RWPE1 (cell line): Measurements from ENCODE around the gene NUP210L.
A peak's percentile ranks its signal among the peaks of the same experiment; 100 is the strongest.

ENCODE experiments used
- CTCF ChIA-PET: fragments of 350-600 bp; sonication (Branson Sonifier 250); formaldehyde crosslinking; extraction: SDS; loops from one replicate; lab custom pipeline; 2021; lab: Yijun Ruan, JAX
- POLR2A ChIA-PET: fragments of 400-600 bp; formaldehyde crosslinking; extraction: SDS; loops from one replicate; lab custom pipeline; 2020; ENCODE audit warnings: antibody characterized with exemption; ENCODE audit not compliant: low non-redundant PET; lab: Yijun Ruan, JAX
- DNase-seq: peaks from one replicate; pipeline ENCODE4 v3.0.0; 2012; ENCODE audit warnings: low spot score
- H3K27ac ChIP-seq: fragments of 450-650 bp; 2 replicates; pipeline ENCODE4 v1.5.1; 2017
- TF ChIP-seq, protein P1 (sequence below): fragments of 450-650 bp; conservative IDR thresholded peaks from 2 replicates; pipeline ENCODE4 v1.5.1; 2017; ENCODE audit warnings: low read depth, mild to moderate bottlenecking

Gene NUP210L

DNA sequence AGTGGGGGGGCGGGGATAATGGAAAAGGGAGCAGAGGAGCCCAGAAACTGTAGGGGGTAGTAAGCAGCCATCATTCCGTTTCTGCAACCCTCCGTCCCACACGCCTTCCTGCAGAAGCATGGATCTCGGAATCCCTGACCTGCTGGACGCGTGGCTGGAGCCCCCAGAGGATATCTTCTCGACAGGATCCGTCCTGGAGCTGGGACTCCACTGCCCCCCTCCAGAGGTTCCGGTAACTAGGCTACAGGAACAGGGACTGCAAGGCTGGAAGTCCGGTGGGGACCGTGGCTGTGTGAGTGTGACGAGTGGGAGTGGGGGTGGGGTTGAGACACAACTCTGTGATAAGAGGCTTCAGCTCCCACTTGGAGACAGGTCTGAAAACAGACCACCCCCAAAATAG lies 186.5 kb downstream of the NUP210L start:
- TF ChIP-seq, protein P1, sequence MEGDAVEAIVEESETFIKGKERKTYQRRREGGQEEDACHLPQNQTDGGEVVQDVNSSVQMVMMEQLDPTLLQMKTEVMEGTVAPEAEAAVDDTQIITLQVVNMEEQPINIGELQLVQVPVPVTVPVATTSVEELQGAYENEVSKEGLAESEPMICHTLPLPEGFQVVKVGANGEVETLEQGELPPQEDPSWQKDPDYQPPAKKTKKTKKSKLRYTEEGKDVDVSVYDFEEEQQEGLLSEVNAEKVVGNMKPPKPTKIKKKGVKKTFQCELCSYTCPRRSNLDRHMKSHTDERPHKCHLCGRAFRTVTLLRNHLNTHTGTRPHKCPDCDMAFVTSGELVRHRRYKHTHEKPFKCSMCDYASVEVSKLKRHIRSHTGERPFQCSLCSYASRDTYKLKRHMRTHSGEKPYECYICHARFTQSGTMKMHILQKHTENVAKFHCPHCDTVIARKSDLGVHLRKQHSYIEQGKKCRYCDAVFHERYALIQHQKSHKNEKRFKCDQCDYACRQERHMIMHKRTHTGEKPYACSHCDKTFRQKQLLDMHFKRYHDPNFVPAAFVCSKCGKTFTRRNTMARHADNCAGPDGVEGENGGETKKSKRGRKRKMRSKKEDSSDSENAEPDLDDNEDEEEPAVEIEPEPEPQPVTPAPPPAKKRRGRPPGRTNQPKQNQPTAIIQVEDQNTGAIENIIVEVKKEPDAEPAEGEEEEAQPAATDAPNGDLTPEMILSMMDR = no peak
- H3K27ac ChIP-seq = peak overlapping the region; percentile 98
- POLR2A ChIA-PET = interaction anchor here (2.4 kb wide), 1 partner anchor 22 kb away, joined by 8 read pairs; the partner anchor contains the start of gene RPS27
- CTCF ChIA-PET = interaction anchor here (1.1 kb wide), 1 partner anchor 18 kb away, joined by 3 read pairs; the partner anchor contains the start of gene RAB13
- no peak for DNase-seq

- CTCF ChIA-PET = interaction anchor here (1.0 to 1.1 kb wide), 2 partner anchors 8 to 18 kb away, joined by 3 to 5 read pairs; partner anchors contain the start of gene RAB13
- H3K27ac ChIP-seq = peak overlapping the region; percentile 98
- DNase-seq = no peak
- POLR2A ChIA-PET = interaction anchor here (1.4 to 2.4 kb wide), 2 partner anchors 22 kb away, joined by 6 to 8 read pairs; partner anchors contain the start of genes DENND4B and RPS27
- TF ChIP-seq, protein P1 = no peak
Measured at GRCh38 chr1:153968000-153968363, 186.9 kb downstream of the NUP210L start.

GRCh38 chr1:153967107-153967999 lies 187.5 kb downstream of the NUP210L start, which contains the start of gene CREB3L4:
Gene CREB3L4, plus strand, starts transcription at chr1:153967902. Its CDS starts 624 bp downstream, at chr1:153968526.
- CTCF ChIA-PET = interaction anchor here (0.5 to 1.8 kb wide), 6 partner anchors 9 to 21 kb away, joined by 3 to 8 read pairs (median 4); partner anchors contain the start of genes CRTC2, DENND4B and RAB13
- POLR2A ChIA-PET = interaction anchor here (0.6 to 2.4 kb wide), 8 partner anchors 10 to 415 kb away, joined by 3 to 16 read pairs (median 3); partner anchors contain the start of genes DENND4B, JTB, RAB13 and RPS27
- DNase-seq = peak; percentile 91
- TF ChIP-seq, protein P1 = peak; percentile 54
- peak within 1 kb of the TSS; percentile 98 for H3K27ac ChIP-seq

- peak overlapping the region; percentile 98 for H3K27ac ChIP-seq
- peak; percentile 77 for DNase-seq
- TF ChIP-seq, protein P1 = no peak
- CTCF ChIA-PET = no interaction called here
- POLR2A ChIA-PET = interaction anchor here (0.5 to 0.6 kb wide), 4 partner anchors 28 to 414 kb away, joined by 3 to 10 read pairs (median 4); partner anchors contain the start of gene ILF2
Measured at GRCh38 chr1:153963850-153964331, 191.0 kb downstream of the NUP210L start.

DNA sequence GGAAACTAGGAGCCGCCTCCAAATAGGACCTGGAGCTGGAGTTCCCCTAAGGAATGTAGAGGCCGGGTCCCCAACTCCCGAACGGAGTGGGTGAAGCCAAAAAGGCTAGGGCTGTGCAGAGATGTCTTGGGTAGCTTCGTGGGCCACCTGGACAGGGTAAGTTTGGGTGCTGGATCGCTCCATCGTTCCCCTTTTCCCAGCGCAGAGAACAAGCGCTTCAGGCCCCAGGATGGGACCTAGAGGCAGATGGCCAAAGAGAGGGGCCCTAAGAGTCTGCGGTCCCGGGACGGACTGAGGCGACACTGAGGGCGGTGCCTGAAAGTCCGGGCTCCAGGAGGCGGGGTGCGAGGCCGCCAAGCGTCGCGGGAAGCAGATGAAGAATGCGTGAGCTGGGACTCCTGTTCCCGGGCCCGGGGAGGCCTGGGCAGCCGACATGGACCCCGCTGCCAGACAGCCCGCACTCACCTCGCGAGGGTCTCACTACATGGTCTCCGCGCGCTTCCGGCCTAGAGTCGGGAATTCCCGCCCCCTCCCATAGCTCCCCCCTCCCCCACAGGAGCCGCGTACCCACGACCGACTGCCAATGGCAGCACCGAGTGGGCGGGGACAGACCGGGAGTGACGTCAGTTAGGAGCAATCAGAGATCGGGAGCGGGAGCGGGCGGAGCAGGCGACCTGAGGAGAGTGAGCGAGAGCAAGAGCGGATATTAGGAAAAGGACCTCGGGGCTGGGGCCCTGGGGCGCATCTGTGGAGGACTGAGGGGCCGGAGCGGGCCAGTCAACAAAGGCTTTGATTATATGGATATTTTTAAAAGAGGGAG lies 191.6 kb downstream of the NUP210L start, which contains the start of gene SLC39A1:
TSS of gene SLC39A1 (minus strand) at position 508 of the 820 bp plus-strand sequence. CDS start 822 bp downstream, outside the sequence.
- CTCF ChIA-PET = interaction anchor here (0.7 to 1.9 kb wide), 2 partner anchors 17 to 143 kb away, joined by 3 to 5 read pairs; partner anchors contain the start of gene DENND4B
- POLR2A ChIA-PET = interaction anchor here (0.5 to 1.3 kb wide), 7 partner anchors 23 to 413 kb away, joined by 3 to 10 read pairs (median 4); partner anchors contain the start of genes ILF2 and RAB13

More for the DNA sequence above, 191.6 kb downstream of the NUP210L start, which contains the start of gene SLC39A1:
- TF ChIP-seq, protein P1 = no peak
- peak within 1 kb of the TSS; percentile 98 for H3K27ac ChIP-seq
- peak; percentile 94 for DNase-seq
